Activated CD4-positive, CD25-positive, alpha-beta regulatory T cell treated with anti-CD3 and anti-CD28 coated beads, Interleukin-2, amount 50 U/mL, for 16 hours (primary cell): ENCODE results near the gene NSUN6.
"Not testable (repeated sequence)": the region's sequence is repeated elsewhere in the genome, so short reads cannot be mapped to it uniquely, and the experiment has no call there.

Experiments used
- DNase-seq: peaks from one replicate; pipeline ENCODE4 v3.0.0-alpha.2; 2020; ENCODE audit warnings: low read depth, low spot score

The NSUN6 gene

GRCh38 chr10:18610517-18610916 lies 40.9 kb downstream of the NSUN6 start:
- DNase-seq = no peak

GRCh38 chr10:18608596-18608995 lies 42.8 kb downstream of the NSUN6 start:
- no peak for DNase-seq

- DNase-seq = no peak
Observed at GRCh38 chr10:18607503-18608378, 43.6 kb downstream of the NSUN6 start.

- DNase-seq = no peak
Observed at GRCh38 chr10:18606051-18606695, 45.2 kb downstream of the NSUN6 start.

- DNase-seq = no peak
Observed at GRCh38 chr10:18601321-18601720, 50.1 kb downstream of the NSUN6 start.

- no peak for DNase-seq
Observed at GRCh38 chr10:18599392-18599791, 52.0 kb downstream of the NSUN6 start.

- DNase-seq = no peak
Observed at GRCh38 chr10:18594574-18595156, 56.7 kb downstream of the NSUN6 start.

GRCh38 chr10:18591141-18591540 lies 60.2 kb downstream of the NSUN6 start:
- DNase-seq = not testable (repeated sequence)

- DNase-seq = not testable (repeated sequence)
Observed at GRCh38 chr10:18586637-18587036, 64.8 kb downstream of the NSUN6 start.

- no peak for DNase-seq
Observed at GRCh38 chr10:18583575-18584270, 67.7 kb downstream of the NSUN6 start.

- DNase-seq = no peak
Observed at GRCh38 chr10:18582803-18583202, 68.6 kb downstream of the NSUN6 start.

- DNase-seq = no peak
Observed at GRCh38 chr10:18577823-18578685, 73.3 kb downstream of the NSUN6 start.

- DNase-seq = no peak
Observed at GRCh38 chr10:18576586-18576985, 74.8 kb downstream of the NSUN6 start.

GRCh38 chr10:18572959-18573561 lies 78.3 kb downstream of the NSUN6 start:
- no peak for DNase-seq

GRCh38 chr10:18571780-18572179 lies 79.6 kb downstream of the NSUN6 start:
- no peak for DNase-seq

- no peak for DNase-seq
Observed at GRCh38 chr10:18571076-18571475, 80.3 kb downstream of the NSUN6 start.

- not testable (repeated sequence) for DNase-seq
Observed at GRCh38 chr10:18570386-18570785, 81.0 kb downstream of the NSUN6 start.

GRCh38 chr10:18567343-18567856 lies 84.0 kb downstream of the NSUN6 start:
- DNase-seq = no peak

- DNase-seq = no peak
Observed at GRCh38 chr10:18566177-18566576, 85.2 kb downstream of the NSUN6 start.

- DNase-seq = no peak
Observed at GRCh38 chr10:18565006-18565405, 86.4 kb downstream of the NSUN6 start.
